T-helper 22 cell (primary cell): Measurements from ENCODE around the gene CYP2F1.
A peak's percentile ranks its signal among the peaks of the same experiment; 100 is the strongest.
"Not testable (repeated sequence)": the region's sequence is repeated elsewhere in the genome, so short reads cannot be mapped to it uniquely, and the experiment has no call there.

ENCODE experiments used
- DNase-seq: peaks from one replicate; pipeline ENCODE4 v3.0.0-alpha.2; 2020; ENCODE audit warnings: low read depth

Gene CYP2F1

GRCh38 chr19:41127801-41128300 is 13.6 kb downstream of the CYP2F1 start:
- DNase-seq: peak; percentile 80

- no peak for DNase-seq
Measured at GRCh38 chr19:41128692-41129091, 14.5 kb downstream of the CYP2F1 start.

- no peak for DNase-seq
Measured at GRCh38 chr19:41131186-41131585, 17.0 kb downstream of the CYP2F1 start.

- no peak for DNase-seq
Measured at GRCh38 chr19:41133260-41133659, 19.0 kb downstream of the CYP2F1 start.

GRCh38 chr19:41134616-41135015 is 20.4 kb downstream of the CYP2F1 start:
- DNase-seq: no peak

GRCh38 chr19:41135390-41136384 is 21.5 kb downstream of the CYP2F1 start:
- peak; percentile 14 for DNase-seq

- no peak for DNase-seq
Measured at GRCh38 chr19:41136636-41137455, 22.6 kb downstream of the CYP2F1 start.

GRCh38 chr19:41144403-41144802 is 30.2 kb downstream of the CYP2F1 start:
- DNase-seq: peak; percentile 67

- DNase-seq: no peak
Measured at GRCh38 chr19:41149831-41150230, 35.6 kb downstream of the CYP2F1 start.

GRCh38 chr19:41150986-41151385 is 36.8 kb downstream of the CYP2F1 start:
- not testable (repeated sequence) for DNase-seq

- DNase-seq: no peak
Measured at GRCh38 chr19:41154060-41154459, 39.8 kb downstream of the CYP2F1 start.

GRCh38 chr19:41156207-41156606 is 42.0 kb downstream of the CYP2F1 start:
- no peak for DNase-seq

GRCh38 chr19:41159881-41160280 is 45.6 kb downstream of the CYP2F1 start:
- no peak for DNase-seq

GRCh38 chr19:41161903-41162302 is 47.7 kb downstream of the CYP2F1 start:
- no peak for DNase-seq

- DNase-seq: no peak
Measured at GRCh38 chr19:41166944-41167804, 52.9 kb downstream of the CYP2F1 start.

GRCh38 chr19:41172297-41173164 is 58.3 kb downstream of the CYP2F1 start:
- no peak for DNase-seq

- no peak for DNase-seq
Measured at GRCh38 chr19:41174297-41174928, 60.2 kb downstream of the CYP2F1 start.

GRCh38 chr19:41175801-41176777 is 61.9 kb downstream of the CYP2F1 start:
- DNase-seq: peak; percentile 6
